Astrocyte of the cerebellum (primary cell): ENCODE results near the gene COL4A2.
A peak's percentile ranks its signal among the peaks of the same experiment; 100 is the strongest.

ENCODE experiments used
- DNase-seq: peaks from one replicate; pipeline ENCODE4 v3.0.0-alpha.2; 2011; ENCODE audit warnings: low read depth
- H3K4me3 ChIP-seq: 2 replicates; pipeline ENCODE4 v1.5.1; 2011; ENCODE audit warnings: mild to moderate bottlenecking, low read depth, low read length, moderate library complexity
- in situ Hi-C: cut with HindIII; loops from 2 replicates; pipeline ENCODE4 v1.10.0; 2017; ENCODE audit warnings: low sequenced_read_pairs
- TF ChIP-seq, protein P1 (sequence below): IDR thresholded peaks from 2 replicates; pipeline ENCODE4 v1.5.1; 2012; ENCODE audit warnings: low read length, low read depth, moderate library complexity, mild to moderate bottlenecking; ENCODE audit errors: missing control alignments

Gene COL4A2

DNA sequence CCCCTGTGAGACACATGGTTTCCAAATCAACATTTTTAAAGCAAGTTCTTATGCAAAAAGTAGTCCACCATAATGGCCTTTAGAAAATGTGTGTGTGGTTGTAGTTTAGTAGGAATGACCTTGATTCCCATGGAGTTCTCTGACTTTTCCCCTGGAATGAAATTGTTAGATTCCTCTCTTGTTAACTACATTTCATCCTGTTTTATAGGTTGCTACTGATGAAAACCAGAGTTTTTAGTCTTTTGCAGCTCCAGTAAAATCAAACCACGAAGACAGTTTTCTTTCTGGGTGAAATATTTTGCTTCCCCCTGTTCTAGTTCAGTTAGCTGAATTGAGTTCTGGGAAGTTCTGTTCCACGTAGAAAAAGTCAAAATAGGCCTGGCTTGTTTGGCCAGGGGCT, 146.7 kb downstream of the COL4A2 start:
- TF ChIP-seq, protein P1, sequence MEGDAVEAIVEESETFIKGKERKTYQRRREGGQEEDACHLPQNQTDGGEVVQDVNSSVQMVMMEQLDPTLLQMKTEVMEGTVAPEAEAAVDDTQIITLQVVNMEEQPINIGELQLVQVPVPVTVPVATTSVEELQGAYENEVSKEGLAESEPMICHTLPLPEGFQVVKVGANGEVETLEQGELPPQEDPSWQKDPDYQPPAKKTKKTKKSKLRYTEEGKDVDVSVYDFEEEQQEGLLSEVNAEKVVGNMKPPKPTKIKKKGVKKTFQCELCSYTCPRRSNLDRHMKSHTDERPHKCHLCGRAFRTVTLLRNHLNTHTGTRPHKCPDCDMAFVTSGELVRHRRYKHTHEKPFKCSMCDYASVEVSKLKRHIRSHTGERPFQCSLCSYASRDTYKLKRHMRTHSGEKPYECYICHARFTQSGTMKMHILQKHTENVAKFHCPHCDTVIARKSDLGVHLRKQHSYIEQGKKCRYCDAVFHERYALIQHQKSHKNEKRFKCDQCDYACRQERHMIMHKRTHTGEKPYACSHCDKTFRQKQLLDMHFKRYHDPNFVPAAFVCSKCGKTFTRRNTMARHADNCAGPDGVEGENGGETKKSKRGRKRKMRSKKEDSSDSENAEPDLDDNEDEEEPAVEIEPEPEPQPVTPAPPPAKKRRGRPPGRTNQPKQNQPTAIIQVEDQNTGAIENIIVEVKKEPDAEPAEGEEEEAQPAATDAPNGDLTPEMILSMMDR = no peak
- no peak for DNase-seq
- H3K4me3 ChIP-seq = no peak overlapping the region
- in situ Hi-C loops = no loop called here

DNA sequence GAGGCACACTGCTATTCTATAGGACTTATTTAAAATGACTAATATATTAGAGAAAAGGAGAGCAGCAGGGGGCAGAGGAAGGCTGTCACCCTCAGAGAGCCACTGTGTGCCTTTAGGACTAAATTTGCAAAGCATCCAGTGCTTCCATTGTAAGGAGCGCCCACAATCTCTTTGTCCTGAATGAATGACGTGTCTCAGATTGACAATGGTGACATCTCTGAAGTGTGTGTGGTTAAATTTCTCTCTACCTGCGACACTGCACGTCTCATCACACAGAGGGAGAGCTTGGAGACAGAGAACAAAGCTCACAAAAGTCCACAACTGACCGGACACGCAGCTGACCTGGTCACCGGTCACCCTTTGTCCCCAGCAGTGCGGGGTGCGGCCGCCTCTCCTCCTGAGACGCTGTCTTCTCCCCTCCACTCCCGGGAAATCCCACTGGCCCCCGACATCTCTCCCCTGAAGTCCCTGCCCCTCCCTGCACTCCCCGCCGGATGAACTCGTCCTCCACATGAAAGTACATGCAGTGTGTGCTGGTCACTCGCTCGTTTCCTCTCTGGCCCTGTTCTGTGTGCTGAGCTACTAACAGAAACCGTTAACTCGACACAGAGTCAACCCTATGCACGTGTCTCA, 147.3 kb downstream of the COL4A2 start:
- TF ChIP-seq, protein P1 = no peak
- no peak for DNase-seq
- no peak overlapping the region for H3K4me3 ChIP-seq
- in situ Hi-C loops = no loop called here

DNA sequence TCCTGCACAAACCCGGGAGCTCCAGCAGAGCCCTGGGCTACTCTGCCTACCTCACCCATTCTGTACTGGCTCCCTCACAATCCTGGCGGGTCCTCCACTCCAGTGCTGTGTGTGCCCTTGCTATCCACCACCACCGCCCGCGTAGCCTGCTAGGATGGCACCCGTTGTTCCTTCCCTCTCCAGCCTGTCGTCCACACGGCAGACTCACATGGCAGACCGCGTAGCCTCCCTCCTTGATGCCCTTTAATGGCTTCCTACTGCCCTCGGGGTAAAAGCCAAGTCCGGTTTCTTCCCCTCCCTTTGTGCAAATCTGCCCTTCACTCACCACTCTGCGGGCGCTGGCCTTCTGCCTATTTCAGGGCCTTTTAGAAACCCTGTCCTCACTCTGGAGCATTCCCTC, 147.9 kb downstream of the COL4A2 start:
- TF ChIP-seq, protein P1 = no peak
- no peak for DNase-seq
- no peak overlapping the region for H3K4me3 ChIP-seq
- in situ Hi-C loops = no loop called here

DNA sequence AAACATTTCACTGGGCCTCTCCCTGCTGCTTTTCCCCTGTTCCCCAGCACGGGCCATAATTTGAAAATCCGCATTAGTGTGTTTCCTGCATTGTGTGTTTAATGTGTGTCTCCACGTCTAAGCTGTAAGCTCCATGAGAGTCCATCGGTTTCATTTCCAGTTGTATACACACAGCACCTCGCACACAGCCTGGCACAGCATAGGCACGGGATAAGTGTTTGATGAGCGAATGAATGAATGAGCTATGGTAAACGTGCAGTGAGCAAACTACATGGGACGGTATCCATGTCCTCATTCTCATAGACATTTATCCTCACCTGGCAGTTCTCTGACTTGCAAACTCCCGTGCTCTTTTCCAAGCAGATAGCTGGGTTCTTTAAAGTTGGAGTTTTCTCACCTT, 148.4 kb downstream of the COL4A2 start:
- in situ Hi-C loops = no loop called here
- no peak overlapping the region for H3K4me3 ChIP-seq
- TF ChIP-seq, protein P1 = no peak
- no peak for DNase-seq

DNA sequence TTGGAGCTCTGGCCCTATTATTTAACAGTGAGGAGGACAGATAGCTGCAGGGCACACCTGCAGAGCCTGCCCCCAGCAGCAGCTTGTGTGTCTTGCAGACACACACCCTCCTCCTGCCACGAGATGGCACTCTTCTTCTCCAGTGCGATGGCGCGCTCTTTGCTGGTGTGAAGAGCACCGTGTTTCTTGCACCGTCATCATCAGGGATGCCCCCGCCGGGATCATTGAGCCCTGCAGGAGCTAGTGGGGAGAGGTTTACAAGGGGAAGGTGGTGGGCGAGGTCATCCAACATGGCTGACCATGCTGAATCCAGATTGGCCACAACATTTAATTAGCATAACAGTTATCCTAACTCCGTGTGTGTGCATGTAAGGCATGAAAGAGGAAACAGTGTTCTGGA, 148.9 kb downstream of the COL4A2 start:
- peak; percentile 44 for DNase-seq
- no peak overlapping the region for H3K4me3 ChIP-seq
- in situ Hi-C loops = no loop called here
- TF ChIP-seq, protein P1 = peak; percentile 88

DNA sequence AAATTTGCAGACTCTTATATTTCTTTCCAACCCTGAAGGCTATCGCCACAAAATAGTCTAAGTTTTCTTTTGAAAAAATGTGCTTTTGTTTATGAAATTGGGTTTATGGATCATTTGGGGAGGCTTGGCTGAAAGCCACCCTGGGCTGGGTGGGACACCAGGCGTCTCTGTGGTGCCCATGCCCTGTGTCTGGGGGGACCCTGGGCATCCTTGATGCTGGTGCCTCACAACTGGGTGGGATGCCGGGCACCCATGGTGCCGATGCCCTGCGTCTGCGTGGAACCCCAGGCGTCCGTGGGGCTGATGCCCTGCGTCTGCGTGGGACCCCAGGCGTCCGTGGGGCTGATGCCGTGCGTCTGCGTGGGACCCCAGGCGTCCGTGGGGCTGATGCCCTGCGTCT, 149.5 kb downstream of the COL4A2 start:
- no peak for DNase-seq
- TF ChIP-seq, protein P1 = no peak
- no peak overlapping the region for H3K4me3 ChIP-seq
- in situ Hi-C loops = no loop called here
